ENCODE results near the gene OPN1LW. TPM values are rescaled to one million over a fixed set of nuclear protein-coding genes. Genes with fewer than 3 reads are reported as not detected.

Gene OPN1LW
- total RNA-seq, 1 experiment from 2014 or later, result not detected

- H3K4me2 ChIP-seq (ENCODE audit: insufficient read depth, insufficient read length, low read length), result no peak overlapping the region
- Mint-ChIP-seq H3K27me3 (ENCODE audit: low read depth) (peaks cover 18% of the 10 kb centered on the region), H3K4me1 (no peaks in the 10 kb centered on the region), H3K9me3 (peaks cover 57 to 61% of the 10 kb centered on the region in 2 experiments), H3K4me3 (no peak overlapping the region), H3K27ac (no peak overlapping the region), H3K36me3 (ENCODE audit: insufficient read depth in 1 of 3, low read depth in 3 of 3) (peaks cover 0 to 14% (median 5%) of the 10 kb centered on the region in 3 experiments; a peak in 5 of 7 replicates)
- no peak overlapping the region for H2BK20ac ChIP-seq (ENCODE audit: low read depth, low read length, poor library complexity, severe bottlenecking)
- no CpG with 5 or more reads among the region's 8 CpGs for WGBS (ENCODE audit: extremely low coverage, insufficient read length, low lambda C conversion rate)
- H2AFZ ChIP-seq (ENCODE audit: low read length), result no peak overlapping the region
- no peak overlapping the region for H2BK15ac ChIP-seq (ENCODE audit: low read depth, low read length)
- H3K23ac ChIP-seq (ENCODE audit: insufficient read length, low read depth, low read length), result no peak overlapping the region
- peaks cover 24% of the 10 kb centered on the region for H3K9me3 ChIP-seq (ENCODE audit: control insufficient read depth, low read depth, low read length)
- no peak overlapping the region for H3K9ac ChIP-seq (ENCODE audit: extremely low read depth, insufficient read length, low read length)
- H3K79me1 ChIP-seq (ENCODE audit: insufficient read depth, low read depth, low read length, poor library complexity, severe bottlenecking), result no peaks in the 10 kb centered on the region
- H4K91ac ChIP-seq (ENCODE audit: insufficient read length, low read depth, low read length), result no peak overlapping the region
- H2AK5ac ChIP-seq (ENCODE audit: insufficient read length, low read length), result no peak overlapping the region
- no peak overlapping the region for H3K14ac ChIP-seq (ENCODE audit: insufficient read depth, low read length)
- TF ChIP-seq CTCF (conservative IDR thresholded peaks at IDR 0.05), result no peak
- no peaks in the 10 kb centered on the region for H3K23me2 ChIP-seq (ENCODE audit: insufficient read length, low read depth, low read length, poor library complexity, severe bottlenecking)
- no peak overlapping the region for H4K5ac ChIP-seq (ENCODE audit: insufficient read length, low read depth, low read length)
- no peak overlapping the region for H3K27ac ChIP-seq (ENCODE audit: insufficient read length, low read depth, low read length)
- H2BK12ac ChIP-seq (ENCODE audit: insufficient read length, low read depth, low read length), result no peak overlapping the region
- no peak overlapping the region for H2BK5ac ChIP-seq (ENCODE audit: insufficient read length, low read length)
- no peaks in the 10 kb centered on the region for H4K20me1 ChIP-seq (ENCODE audit: control insufficient read depth, insufficient read depth, insufficient read length)
- H3K18ac ChIP-seq (ENCODE audit: insufficient read length, low read depth, low read length), result no peak overlapping the region
- H3K79me2 ChIP-seq (ENCODE audit: insufficient read depth, low read length), result no peaks in the 10 kb centered on the region
- no peak for DNase-seq
- H4K8ac ChIP-seq (replicated peaks; ENCODE audit: insufficient read length, low read depth, low read length), result no peak overlapping the region
- no peaks in the 10 kb centered on the region for H3K4me1 ChIP-seq (ENCODE audit: insufficient read depth, low read length)
- no peak overlapping the region for H3K56ac ChIP-seq (ENCODE audit: insufficient read length, low read depth, low read length)
- no peak overlapping the region for H3K4ac ChIP-seq (ENCODE audit: low read depth, low read length)
- H3T11ph ChIP-seq (ENCODE audit: low read length), result no peak overlapping the region
- H3K27me3 ChIP-seq (ENCODE audit: insufficient read depth, low read length), result no peaks in the 10 kb centered on the region
- no peak overlapping the region for H2BK120ac ChIP-seq (ENCODE audit: low read depth, low read length, poor library complexity, severe bottlenecking)
These were observed 1.7 kb upstream of the OPN1LW start for GRCh38 chrX:154142386-154142785.
